HepG2 (cell line): ENCODE data around the gene TLE2. TPM values are rescaled to one million over a fixed set of nuclear protein-coding genes. Genes with fewer than 3 reads are reported as not detected.

ENCODE experiments used
- ATAC-seq: fragments of 200-7000 bp; cut with Tn5 transposase; 3 replicates; pipeline ENCODE4 v1.9.1; 2020; ENCODE audit warnings: mild to moderate bottlenecking, moderate library complexity
- BruUV-seq: library from RNA; stranded (reverse); fragments of 400-500 nt; replicated peaks from 2 replicates; lab custom pipeline; 2021; lab: Mats Ljungman, UMichigan
- CTCF ChIA-PET: fragments of 300-600 bp; formaldehyde crosslinking; extraction: SDS; loops from one replicate; lab custom pipeline; 2021; ENCODE audit warnings: low total read pairs, inconsistent platforms, low intra/inter-chr PET ratio; lab: Yijun Ruan, JAX
- POLR2A ChIA-PET: fragments of 350-600 bp; sonication (Branson Sonifier 250); formaldehyde crosslinking; loops from one replicate; lab custom pipeline; 2020; ENCODE audit warnings: antibody characterized with exemption, inconsistent platforms; lab: Yijun Ruan, JAX
- DNase-seq: peaks from one replicate; pipeline ENCODE4 v3.0.0-alpha.2; 2015; ENCODE audit warnings: low spot score
- FAIRE-seq: peaks from 3 replicates; lab custom pipeline; 2011; peaks lifted over from hg19 to GRCh38; lab: Jason Lieb, UNC
- H2AFZ ChIP-seq: one replicate; pipeline ENCODE4 v1.6.1; 2011; ENCODE audit warnings: low read length, inconsistent platforms
- H3K27ac ChIP-seq: fragments of 300-600 bp; 3 replicates; pipeline ENCODE4 v1.8.0; 2011; ENCODE audit warnings: mixed run types, mild to moderate bottlenecking, mixed read lengths, low read length, inconsistent platforms; ENCODE audit not compliant: insufficient read depth; ENCODE audit errors: extremely low read length
- H3K27me3 ChIP-seq, 2 experiments: fragments of 200-600 bp in 1 of 2; 2 replicates in 1 of 2; 3 replicates in 1 of 2; pipeline versions ENCODE4 v1.6.0 to v1.8.0; 2011; ENCODE audit warnings: low read length in 2 of 2, mild to moderate bottlenecking in 2 of 2, moderate library complexity in 2 of 2, inconsistent platforms in 1 of 2; ENCODE audit not compliant: insufficient read depth in 2 of 2, control insufficient read depth in 1 of 2
- H3K36me3 ChIP-seq, 2 experiments: fragments of 200-600 bp in 1 of 2; replicated peaks in 1 of 2; 2 replicates in 1 of 2; 3 replicates in 1 of 2; pipeline versions ENCODE4 v1.5.1 to v1.8.0; 2011; ENCODE audit warnings: low read length in 2 of 2, inconsistent platforms in 1 of 2; ENCODE audit not compliant: insufficient read depth in 2 of 2, control insufficient read depth in 1 of 2
- H3K4me1 ChIP-seq: 2 replicates; pipeline ENCODE4 v1.5.1; 2012; ENCODE audit warnings: low read length, inconsistent platforms; ENCODE audit not compliant: insufficient read depth
- H3K4me2 ChIP-seq: 2 replicates; pipeline ENCODE4 v1.6.0; 2011; ENCODE audit warnings: low read depth, low read length, inconsistent platforms
- H3K4me3 ChIP-seq, 3 experiments: fragments of 200-600 bp in 1 of 3; sonication (generic), shearing (Covaris generic) in 1 of 3; replicated peaks in 1 of 3; 2 replicates each; pipeline ENCODE4 v1.5.1; 2011 to 2016; ENCODE audit warnings: low read length in 3 of 3, inconsistent platforms in 2 of 3, low read depth in 2 of 3, mild to moderate bottlenecking in 2 of 3, control low read depth in 1 of 3, mixed read lengths in 1 of 3; ENCODE audit not compliant: insufficient read depth in 1 of 3
- H3K79me2 ChIP-seq: one replicate; pipeline ENCODE4 v1.6.1; 2011; ENCODE audit warnings: low read length, inconsistent platforms; ENCODE audit not compliant: insufficient read depth
- H3K9ac ChIP-seq: 2 replicates; pipeline ENCODE4 v1.6.0; 2011; ENCODE audit warnings: mild to moderate bottlenecking, low read depth, low read length, inconsistent platforms; ENCODE audit not compliant: insufficient read depth
- H3K9me3 ChIP-seq: 2 replicates; pipeline ENCODE4 v1.5.1; 2012; ENCODE audit warnings: mild to moderate bottlenecking, low read length
- H4K20me1 ChIP-seq: 2 replicates; pipeline ENCODE4 v1.6.0; 2011; ENCODE audit warnings: inconsistent platforms, mild to moderate bottlenecking, low read length, moderate library complexity; ENCODE audit not compliant: insufficient read depth
- ARID4A ChIP-seq: sonication (generic); formaldehyde crosslinking; IDR thresholded peaks from 2 replicates; pipeline ENCODE4 v1.5.0; 2020; ENCODE audit warnings: mild to moderate bottlenecking, missing genetic modification reagents, borderline replicate concordance
- DDIT3 ChIP-seq: sonication (generic); formaldehyde crosslinking; IDR thresholded peaks from 2 replicates; pipeline ENCODE4 v1.4.0; 2020; ENCODE audit warnings: mild to moderate bottlenecking, missing genetic modification reagents
- FOXO4 ChIP-seq: sonication (generic); formaldehyde crosslinking; conservative IDR thresholded peaks from 2 replicates; pipeline ENCODE4 v1.8.1; 2023; ENCODE audit warnings: missing genetic modification reagents
- PREB ChIP-seq: sonication (generic); formaldehyde crosslinking; IDR thresholded peaks from 2 replicates; pipeline ENCODE4 v1.4.0; 2020; ENCODE audit warnings: missing genetic modification reagents
- RFX3 ChIP-seq: IDR thresholded peaks from 2 replicates; pipeline ENCODE4 v1.6.1; 2016; ENCODE audit warnings: missing biosample characterization, missing genetic modification reagents
- TCF7L2 ChIP-seq: IDR thresholded peaks from 2 replicates; pipeline ENCODE4 v1.6.1; 2011; ENCODE audit warnings: mild to moderate bottlenecking, low read depth, low read length, moderate library complexity
- ZNF788 ChIP-seq: sonication (generic); formaldehyde crosslinking; IDR thresholded peaks from 2 replicates; pipeline ENCODE4 v1.5.0; 2020; ENCODE audit warnings: mild to moderate bottlenecking, missing genetic modification reagents, borderline replicate concordance
- ZSCAN22 ChIP-seq: sonication (generic); formaldehyde crosslinking; IDR thresholded peaks from 2 replicates; pipeline ENCODE4 v1.4.0; 2020; ENCODE audit warnings: mild to moderate bottlenecking, missing genetic modification reagents
- WGBS: methylation state at CpG from one replicate; pipeline ENCODE4 v1.1.6; 2017; ENCODE audit warnings: low lambda C conversion rate; 5-methylcytosine and 5-hydroxymethylcytosine counted together
- in situ Hi-C: cut with HindIII; loops from 2 replicates; pipeline ENCODE4 v1.10.0; 2017; ENCODE audit warnings: low pct_unique_long_range_greater_than_20kb; ENCODE audit not compliant: extremely low pct_ligation_motif_present
- intact Hi-C: fragments of 100-400 bp; cut with micrococcal nuclease; formaldehyde crosslinking; loops from one replicate; pipeline ENCODE4 v1.10.0; 2022; ENCODE audit not compliant: unreplicated experiment
- polyA plus RNA-seq, 8 experiments: library from polyadenylated mRNA; depleted of rRNA in 3 of 8; stranded (reverse) in 7 of 8; unstranded in 1 of 8; fragments of >200 nt; fragmentation: Illumina TruSeq in 4 of 8; extraction: Trizol in 4 of 8; gene quantifications; 2 replicates each; pipeline versions ENCODE4 v1.2.1 to v1.2.3, GENCODE V29; 2011 to 2016; ENCODE audit warnings: low read depth in 4 of 8, missing spikeins in 1 of 8, mixed read lengths in 1 of 8; ENCODE audit not compliant: insufficient read depth in 1 of 8
- total RNA-seq, 5 experiments: library from RNA; depleted of rRNA; stranded (reverse); fragments of >200 nt; fragmentation: Illumina TruSeq; extraction: Trizol; gene quantifications; 2 replicates each; pipeline ENCODE4 v1.2.3, GENCODE V29; 2016; ENCODE audit warnings: low read depth in 1 of 5

TLE2 gene
- total and polyA plus RNA-seq, 2 of the 13 experiments (the other 11 are each of a cell fraction or from before 2014, with no cell fraction given), result 0.07 to 0.81 TPM

GRCh38 chr19:3027292-3027691, 1.8 kb downstream of the TLE2 start (continued):
- TF ChIP-seq ARID4A, result no peak
- no peak for TF ChIP-seq FOXO4 (CRISPR knock-in tag)
- TF ChIP-seq, all 625 proteins: peak for 0

GRCh38 chr19:3026768-3027167, 2.3 kb downstream of the TLE2 start:
- TF ChIP-seq ZSCAN22 (CRISPR knock-in tag), result no peak
- no peak for TF ChIP-seq PREB (CRISPR knock-in tag)
- TF ChIP-seq DDIT3 (CRISPR knock-in tag), result no peak
- TF ChIP-seq RFX3 (CRISPR knock-in tag), result no peak
- TF ChIP-seq ZNF788 (CRISPR knock-in tag), result no peak
- no peak for TF ChIP-seq TCF7L2
- Histone ChIP-seq H3K9me3 (no peaks in the 10 kb centered on the region), H4K20me1 (no peaks in the 10 kb centered on the region), H3K4me2 (no peak overlapping the region), H2AFZ (no peak overlapping the region), H3K27ac (no peak overlapping the region), H3K27me3 (peaks cover 5 to 68% of the 10 kb centered on the region in 2 experiments; a peak in 4 of 5 replicates), H3K4me3 (no peak overlapping the region), H3K36me3 (no peaks in the 10 kb centered on the region), H3K9ac (no peak overlapping the region), H3K79me2 (no peaks in the 10 kb centered on the region), H3K4me1 (peaks cover 46% of the 10 kb centered on the region)
- no peak for FAIRE-seq
- intact Hi-C loops, result no loop called here
- DNase-seq, result no peak
- in situ Hi-C loops, result no loop called here
- POLR2A ChIA-PET, result no interaction called here
- CTCF ChIA-PET, result no interaction called here
- no peak for ATAC-seq
- WGBS, result 0% methylated on average over 1 of the region's 1 CpG
- BruUV-seq, result no TSS peak
